Measurements from ENCODE around the gene ICA1.
A peak's percentile ranks its signal among the peaks of the same experiment; 100 is the strongest.
"Not testable (repeated sequence)": the region's sequence is repeated elsewhere in the genome, so short reads cannot be mapped to it uniquely, and the experiment has no call there.

ICA1 gene

GRCh38 chr7:8261711-8262695, at the start of gene ICA1:
TSS of gene ICA1 (minus strand) at chr7:8262167. CDS start at chr7:8235926, 26,241 bp downstream.
- DNase-seq (ENCODE audit: low spot score) = peak; percentile 73

GRCh38 chr7:8310876-8311275, 48.9 kb upstream of the ICA1 start:
- DNase-seq (ENCODE audit: low spot score) = no peak

GRCh38 chr7:8305625-8306388, 43.8 kb upstream of the ICA1 start:
- no peak for DNase-seq (ENCODE audit: low spot score)

GRCh38 chr7:8305104-8305503, 43.1 kb upstream of the ICA1 start:
- no peak for DNase-seq (ENCODE audit: low spot score)

GRCh38 chr7:8303904-8304528, 42.0 kb upstream of the ICA1 start:
- no peak for DNase-seq (ENCODE audit: low spot score)

- DNase-seq (ENCODE audit: low spot score) = not testable (repeated sequence)
Observed at GRCh38 chr7:8297023-8297422, 35.1 kb upstream of the ICA1 start.

GRCh38 chr7:8296362-8296659, 34.3 kb upstream of the ICA1 start:
- DNase-seq (ENCODE audit: low spot score) = no peak

GRCh38 chr7:8295638-8296361, 33.8 kb upstream of the ICA1 start:
- DNase-seq (ENCODE audit: low spot score) = no peak

- DNase-seq (ENCODE audit: low spot score) = no peak
Observed at GRCh38 chr7:8291397-8292141, 29.6 kb upstream of the ICA1 start.

GRCh38 chr7:8290645-8291308, 28.8 kb upstream of the ICA1 start:
- DNase-seq (ENCODE audit: low spot score) = no peak

- no peak for DNase-seq (ENCODE audit: low spot score)
Observed at GRCh38 chr7:8286118-8286517, 24.2 kb upstream of the ICA1 start.

- no peak for DNase-seq (ENCODE audit: low spot score)
Observed at GRCh38 chr7:8285155-8285554, 23.2 kb upstream of the ICA1 start.

GRCh38 chr7:8284606-8285005, 22.6 kb upstream of the ICA1 start:
- no peak for DNase-seq (ENCODE audit: low spot score)

- no peak for DNase-seq (ENCODE audit: low spot score)
Observed at GRCh38 chr7:8283968-8284367, 22.0 kb upstream of the ICA1 start.

GRCh38 chr7:8282871-8283270, 20.9 kb upstream of the ICA1 start:
- DNase-seq (ENCODE audit: low spot score) = no peak

GRCh38 chr7:8282162-8282561, 20.2 kb upstream of the ICA1 start:
- no peak for DNase-seq (ENCODE audit: low spot score)

- DNase-seq (ENCODE audit: low spot score) = no peak
Observed at GRCh38 chr7:8278183-8278582, 16.2 kb upstream of the ICA1 start.

GRCh38 chr7:8277394-8277982, 15.5 kb upstream of the ICA1 start:
- no peak for DNase-seq (ENCODE audit: low spot score)

GRCh38 chr7:8274589-8274988, 12.6 kb upstream of the ICA1 start:
- no peak for DNase-seq (ENCODE audit: low spot score)

- no peak for DNase-seq (ENCODE audit: low spot score)
Observed at GRCh38 chr7:8271960-8272359, 10.0 kb upstream of the ICA1 start.
